HepG2 (cell line): ENCODE data around the gene ZKSCAN4. TPM values are rescaled to one million over a fixed set of nuclear protein-coding genes. Genes with fewer than 3 reads are reported as not detected.

Experiments
- DPF2 ChIP-seq: sonication (generic); formaldehyde crosslinking; IDR thresholded peaks from 2 replicates; pipeline ENCODE4 v1.4.0; 2020; ENCODE audit warnings: mild to moderate bottlenecking, low read depth, missing genetic modification reagents, borderline replicate concordance
- HHEX ChIP-seq: IDR thresholded peaks from 2 replicates; pipeline ENCODE4 v1.6.1; 2016; ENCODE audit warnings: control low read depth
- SALL2 ChIP-seq: sonication (generic); formaldehyde crosslinking; IDR thresholded peaks from 2 replicates; pipeline ENCODE4 v1.8.1; 2023; ENCODE audit warnings: mild to moderate bottlenecking, missing genetic modification reagents, inconsistent platforms
- ZNF567 ChIP-seq: sonication (generic); formaldehyde crosslinking; IDR thresholded peaks from 2 replicates; pipeline ENCODE4 v1.8.1; 2023; ENCODE audit warnings: mild to moderate bottlenecking, missing genetic modification reagents, borderline replicate concordance
- ZNF879 ChIP-seq: sonication (generic); formaldehyde crosslinking; IDR thresholded peaks from 2 replicates; pipeline ENCODE4 v1.8.1; 2023; ENCODE audit warnings: missing genetic modification reagents
- polyA plus RNA-seq, 8 experiments: library from polyadenylated mRNA; depleted of rRNA in 3 of 8; stranded (reverse) in 7 of 8; unstranded in 1 of 8; fragments of >200 nt; fragmentation: Illumina TruSeq in 4 of 8; extraction: Trizol in 4 of 8; gene quantifications; 2 replicates each; pipeline versions ENCODE4 v1.2.1 to v1.2.3, GENCODE V29; 2011 to 2016; ENCODE audit warnings: low read depth in 4 of 8, missing spikeins in 1 of 8, mixed read lengths in 1 of 8; ENCODE audit not compliant: insufficient read depth in 1 of 8
- total RNA-seq, 5 experiments: library from RNA; depleted of rRNA; stranded (reverse); fragments of >200 nt; fragmentation: Illumina TruSeq; extraction: Trizol; gene quantifications; 2 replicates each; pipeline ENCODE4 v1.2.3, GENCODE V29; 2016; ENCODE audit warnings: low read depth in 1 of 5
- TF ChIP-seq, protein P1 (sequence below), 2 experiments: sonication (generic) in 1 of 2; formaldehyde crosslinking in 1 of 2; IDR thresholded peaks; 2 replicates each; pipeline versions ENCODE4 v1.4.0 to v1.6.1; 2016 to 2020; ENCODE audit warnings: borderline replicate concordance in 1 of 2, low read depth in 1 of 2, mild to moderate bottlenecking in 1 of 2, missing genetic modification reagents in 1 of 2
- TF ChIP-seq, protein P2 (sequence below): IDR thresholded peaks from 2 replicates; pipeline ENCODE4 v1.6.1; 2016; ENCODE audit warnings: mild to moderate bottlenecking
- TF ChIP-seq, protein P3 (sequence below): sonication (generic); formaldehyde crosslinking; IDR thresholded peaks from 2 replicates; pipeline ENCODE4 v1.4.0; 2020; ENCODE audit warnings: missing genetic modification reagents
- TF ChIP-seq, protein P4 (sequence below): sonication (generic); formaldehyde crosslinking; IDR thresholded peaks from 2 replicates; pipeline ENCODE4 v1.4.0; 2020; ENCODE audit warnings: missing genetic modification reagents, mild to moderate bottlenecking, borderline replicate concordance

ZKSCAN4 gene
- total and polyA plus RNA-seq, 2 of the 13 experiments (the other 11 are each of a cell fraction or from before 2014, with no cell fraction given), result 2.9 to 7.8 TPM

DNA sequence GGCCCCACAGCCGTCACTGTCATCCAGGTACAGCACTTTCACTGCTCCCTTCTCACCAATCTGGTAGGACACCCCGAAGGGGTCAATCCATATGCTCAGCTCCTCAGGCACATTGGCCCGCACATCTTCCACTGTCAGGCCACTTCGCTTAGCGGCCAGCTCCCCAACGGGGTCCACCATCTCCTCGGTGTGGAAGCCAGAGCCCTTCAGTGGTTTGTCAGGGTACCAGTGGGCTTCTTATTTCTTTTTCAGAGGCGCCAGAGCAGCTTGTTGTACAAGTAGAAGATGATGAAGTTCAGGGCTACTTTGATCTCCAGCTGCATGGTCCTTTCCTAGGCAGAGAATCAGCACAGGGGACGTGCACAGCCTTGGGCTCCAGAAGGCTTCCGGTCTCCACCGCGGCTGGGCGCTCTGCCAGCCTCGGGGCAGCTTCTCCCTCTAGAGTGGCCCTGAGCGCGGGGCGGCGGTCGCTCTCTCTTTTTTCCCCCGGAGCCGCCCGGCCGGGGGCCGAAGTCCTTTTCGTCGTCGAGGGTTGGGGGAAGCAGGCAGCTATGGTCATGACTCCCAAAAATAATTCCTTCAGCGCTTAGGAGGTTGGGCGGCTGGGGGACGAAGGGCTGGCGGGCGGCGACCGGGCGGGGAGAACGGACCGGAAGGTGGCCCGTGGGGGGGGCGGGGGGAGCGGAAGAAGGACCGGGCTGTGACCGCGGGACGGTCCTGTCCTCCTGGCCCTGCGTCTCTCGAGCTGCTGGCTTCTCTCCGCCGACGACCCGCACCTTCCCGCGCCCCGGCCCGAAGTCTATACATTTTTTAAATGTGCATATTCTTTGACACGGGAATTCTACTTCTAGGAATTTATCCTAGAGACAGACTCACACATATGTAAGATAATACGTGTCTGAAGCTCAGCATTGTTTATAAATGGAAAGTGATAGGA, 33.5 kb downstream of the ZKSCAN4 start (continued):
- TF ChIP-seq ZNF879 (CRISPR knock-in tag), result no peak
- TF ChIP-seq SALL2 (CRISPR knock-in tag), result peak; percentile 61
- TF ChIP-seq ZNF567 (CRISPR knock-in tag), result no peak
- no peak for TF ChIP-seq HHEX (CRISPR knock-in tag)
- TF ChIP-seq, protein P1, sequence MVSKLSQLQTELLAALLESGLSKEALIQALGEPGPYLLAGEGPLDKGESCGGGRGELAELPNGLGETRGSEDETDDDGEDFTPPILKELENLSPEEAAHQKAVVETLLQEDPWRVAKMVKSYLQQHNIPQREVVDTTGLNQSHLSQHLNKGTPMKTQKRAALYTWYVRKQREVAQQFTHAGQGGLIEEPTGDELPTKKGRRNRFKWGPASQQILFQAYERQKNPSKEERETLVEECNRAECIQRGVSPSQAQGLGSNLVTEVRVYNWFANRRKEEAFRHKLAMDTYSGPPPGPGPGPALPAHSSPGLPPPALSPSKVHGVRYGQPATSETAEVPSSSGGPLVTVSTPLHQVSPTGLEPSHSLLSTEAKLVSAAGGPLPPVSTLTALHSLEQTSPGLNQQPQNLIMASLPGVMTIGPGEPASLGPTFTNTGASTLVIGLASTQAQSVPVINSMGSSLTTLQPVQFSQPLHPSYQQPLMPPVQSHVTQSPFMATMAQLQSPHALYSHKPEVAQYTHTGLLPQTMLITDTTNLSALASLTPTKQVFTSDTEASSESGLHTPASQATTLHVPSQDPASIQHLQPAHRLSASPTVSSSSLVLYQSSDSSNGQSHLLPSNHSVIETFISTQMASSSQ (IDR thresholded peaks at IDR 0.05; ENCODE audit: low read depth), result no peak
- TF ChIP-seq, protein P1 (CRISPR knock-in tag; IDR thresholded peaks at IDR 0.05; ENCODE audit: borderline replicate concordance), result 0 out of 2 replicates have a peak, but pooled peaks have one; percentile 27
- TF ChIP-seq, protein P2, sequence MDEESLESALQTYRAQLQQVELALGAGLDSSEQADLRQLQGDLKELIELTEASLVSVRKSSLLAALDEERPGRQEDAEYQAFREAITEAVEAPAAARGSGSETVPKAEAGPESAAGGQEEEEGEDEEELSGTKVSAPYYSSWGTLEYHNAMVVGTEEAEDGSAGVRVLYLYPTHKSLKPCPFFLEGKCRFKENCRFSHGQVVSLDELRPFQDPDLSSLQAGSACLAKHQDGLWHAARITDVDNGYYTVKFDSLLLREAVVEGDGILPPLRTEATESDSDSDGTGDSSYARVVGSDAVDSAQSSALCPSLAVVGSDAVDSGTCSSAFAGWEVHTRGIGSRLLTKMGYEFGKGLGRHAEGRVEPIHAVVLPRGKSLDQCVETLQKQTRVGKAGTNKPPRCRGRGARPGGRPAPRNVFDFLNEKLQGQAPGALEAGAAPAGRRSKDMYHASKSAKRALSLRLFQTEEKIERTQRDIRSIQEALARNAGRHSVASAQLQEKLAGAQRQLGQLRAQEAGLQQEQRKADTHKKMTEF (CRISPR knock-in tag), result peak; percentile 86
- TF ChIP-seq, protein P3, sequence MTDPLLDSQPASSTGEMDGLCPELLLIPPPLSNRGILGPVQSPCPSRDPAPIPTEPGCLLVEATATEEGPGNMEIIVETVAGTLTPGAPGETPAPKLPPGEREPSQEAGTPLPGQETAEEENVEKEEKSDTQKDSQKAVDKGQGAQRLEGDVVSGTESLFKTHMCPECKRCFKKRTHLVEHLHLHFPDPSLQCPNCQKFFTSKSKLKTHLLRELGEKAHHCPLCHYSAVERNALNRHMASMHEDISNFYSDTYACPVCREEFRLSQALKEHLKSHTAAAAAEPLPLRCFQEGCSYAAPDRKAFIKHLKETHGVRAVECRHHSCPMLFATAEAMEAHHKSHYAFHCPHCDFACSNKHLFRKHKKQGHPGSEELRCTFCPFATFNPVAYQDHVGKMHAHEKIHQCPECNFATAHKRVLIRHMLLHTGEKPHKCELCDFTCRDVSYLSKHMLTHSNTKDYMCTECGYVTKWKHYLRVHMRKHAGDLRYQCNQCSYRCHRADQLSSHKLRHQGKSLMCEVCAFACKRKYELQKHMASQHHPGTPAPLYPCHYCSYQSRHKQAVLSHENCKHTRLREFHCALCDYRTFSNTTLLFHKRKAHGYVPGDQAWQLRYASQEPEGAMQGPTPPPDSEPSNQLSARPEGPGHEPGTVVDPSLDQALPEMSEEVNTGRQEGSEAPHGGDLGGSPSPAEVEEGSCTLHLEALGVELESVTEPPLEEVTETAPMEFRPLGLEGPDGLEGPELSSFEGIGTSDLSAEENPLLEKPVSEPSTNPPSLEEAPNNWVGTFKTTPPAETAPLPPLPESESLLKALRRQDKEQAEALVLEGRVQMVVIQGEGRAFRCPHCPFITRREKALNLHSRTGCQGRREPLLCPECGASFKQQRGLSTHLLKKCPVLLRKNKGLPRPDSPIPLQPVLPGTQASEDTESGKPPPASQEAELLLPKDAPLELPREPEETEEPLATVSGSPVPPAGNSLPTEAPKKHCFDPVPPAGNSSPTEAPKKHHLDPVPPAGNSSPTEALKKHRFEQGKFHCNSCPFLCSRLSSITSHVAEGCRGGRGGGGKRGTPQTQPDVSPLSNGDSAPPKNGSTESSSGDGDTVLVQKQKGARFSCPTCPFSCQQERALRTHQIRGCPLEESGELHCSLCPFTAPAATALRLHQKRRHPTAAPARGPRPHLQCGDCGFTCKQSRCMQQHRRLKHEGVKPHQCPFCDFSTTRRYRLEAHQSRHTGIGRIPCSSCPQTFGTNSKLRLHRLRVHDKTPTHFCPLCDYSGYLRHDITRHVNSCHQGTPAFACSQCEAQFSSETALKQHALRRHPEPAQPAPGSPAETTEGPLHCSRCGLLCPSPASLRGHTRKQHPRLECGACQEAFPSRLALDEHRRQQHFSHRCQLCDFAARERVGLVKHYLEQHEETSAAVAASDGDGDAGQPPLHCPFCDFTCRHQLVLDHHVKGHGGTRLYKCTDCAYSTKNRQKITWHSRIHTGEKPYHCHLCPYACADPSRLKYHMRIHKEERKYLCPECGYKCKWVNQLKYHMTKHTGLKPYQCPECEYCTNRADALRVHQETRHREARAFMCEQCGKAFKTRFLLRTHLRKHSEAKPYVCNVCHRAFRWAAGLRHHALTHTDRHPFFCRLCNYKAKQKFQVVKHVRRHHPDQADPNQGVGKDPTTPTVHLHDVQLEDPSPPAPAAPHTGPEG, result peak; percentile 88; the same call in 1 of the 2 replicates
- TF ChIP-seq, protein P4, sequence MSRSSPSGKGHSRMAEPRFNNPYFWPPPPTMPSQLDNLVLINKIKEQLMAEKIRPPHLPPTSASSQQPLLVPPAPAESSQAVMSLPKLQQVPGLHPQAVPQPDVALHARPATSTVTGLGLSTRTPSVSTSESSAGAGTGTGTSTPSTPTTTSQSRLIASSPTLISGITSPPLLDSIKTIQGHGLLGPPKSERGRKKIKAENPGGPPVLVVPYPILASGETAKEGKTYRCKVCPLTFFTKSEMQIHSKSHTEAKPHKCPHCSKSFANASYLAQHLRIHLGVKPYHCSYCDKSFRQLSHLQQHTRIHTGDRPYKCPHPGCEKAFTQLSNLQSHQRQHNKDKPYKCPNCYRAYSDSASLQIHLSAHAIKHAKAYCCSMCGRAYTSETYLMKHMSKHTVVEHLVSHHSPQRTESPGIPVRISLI (CRISPR knock-in tag), result peak; percentile 27; the same call in 1 of the 2 replicates
- TF ChIP-seq DPF2 (CRISPR knock-in tag), result no peak
